Endothelial cell of umbilical vein (primary cell): ENCODE measurements around the gene DLD. TPM values are rescaled to one million over a fixed set of nuclear protein-coding genes. Genes with fewer than 3 reads are reported as not detected.

Experiments
- BruUV-seq: library from RNA; stranded (reverse); fragments of 400-500 nt; replicated peaks from 2 replicates; lab custom pipeline; 2021; lab: Mats Ljungman, UMichigan
- CTCF ChIA-PET: fragments of 300-600, 350-600 bp; sonication (Branson Sonifier 250); formaldehyde crosslinking; loops from one replicate; lab custom pipeline; 2021; ENCODE audit warnings: antibody characterized with exemption, inconsistent platforms; lab: Charles Lee
- POLR2A ChIA-PET: fragments of 300-600, 350-600 bp; sonication (Branson Sonifier 250); formaldehyde crosslinking; loops from one replicate; lab custom pipeline; 2021; ENCODE audit warnings: antibody characterized with exemption, inconsistent platforms; lab: Charles Lee
- DNase-seq: peaks from one replicate; pipeline ENCODE4 v3.0.0-alpha.2; 2011; ENCODE audit warnings: low read depth, low spot score
- FAIRE-seq: peaks from 2 replicates; lab custom pipeline; 2011; peaks lifted over from hg19 to GRCh38; lab: Jason Lieb, UNC
- H2AFZ ChIP-seq: 2 replicates; pipeline ENCODE4 v1.6.0; 2012; ENCODE audit warnings: low read depth, low read length, control low read depth, inconsistent platforms
- H3K27ac ChIP-seq: 2 replicates; pipeline ENCODE4 v1.5.1; 2011; ENCODE audit warnings: low read depth, mild to moderate bottlenecking, control low read depth, low read length, moderate library complexity; ENCODE audit not compliant: insufficient read depth
- H3K27me3 ChIP-seq, 2 experiments: 2 replicates each; pipeline versions ENCODE4 v1.6.0 to v1.6.1; 2011; ENCODE audit warnings: low read length in 2 of 2, mixed read lengths in 1 of 2; ENCODE audit not compliant: control insufficient read depth in 2 of 2, insufficient read depth in 2 of 2
- H3K36me3 ChIP-seq, 2 experiments: 2 replicates in 1 of 2; 3 replicates in 1 of 2; pipeline ENCODE4 v1.5.1; 2011; ENCODE audit warnings: low read length in 2 of 2, mild to moderate bottlenecking in 1 of 2, moderate library complexity in 1 of 2; ENCODE audit not compliant: control insufficient read depth in 2 of 2, insufficient read depth in 2 of 2; ENCODE audit errors: extremely low read depth in 1 of 2
- H3K4me1 ChIP-seq: 3 replicates; pipeline ENCODE4 v1.5.1; 2011; ENCODE audit warnings: mild to moderate bottlenecking, low read length; ENCODE audit not compliant: control insufficient read depth, insufficient read depth; ENCODE audit errors: extremely low read depth
- H3K4me2 ChIP-seq: 2 replicates; pipeline ENCODE4 v1.6.1; 2011; ENCODE audit warnings: low read length, control low read depth, mixed read lengths; ENCODE audit not compliant: insufficient read depth
- H3K4me3 ChIP-seq, 3 experiments: fragments of 200-600 bp in 1 of 3; sonication (generic), shearing (Covaris generic) in 1 of 3; replicated peaks in 1 of 3; 2 replicates each; pipeline ENCODE4 v1.5.1; 2011 to 2016; ENCODE audit warnings: control low read depth in 3 of 3, low read length in 3 of 3, mild to moderate bottlenecking in 2 of 3, inconsistent platforms in 1 of 3, low read depth in 1 of 3, moderate library complexity in 1 of 3; ENCODE audit not compliant: insufficient read depth in 1 of 3
- H3K79me2 ChIP-seq: 2 replicates; pipeline ENCODE4 v1.6.0; 2012; ENCODE audit warnings: low read length, inconsistent platforms; ENCODE audit not compliant: control insufficient read depth, insufficient read depth
- H3K9ac ChIP-seq: replicated peaks from 2 replicates; pipeline ENCODE3; 2011; ENCODE audit warnings: low read length, control low read depth; ENCODE audit not compliant: insufficient read depth; ENCODE audit errors: extremely low read depth
- H3K9me1 ChIP-seq: replicated peaks from 3 replicates; pipeline ENCODE4 v1.6.0; 2011; ENCODE audit warnings: mild to moderate bottlenecking, low read length; ENCODE audit not compliant: control insufficient read depth, insufficient read depth; ENCODE audit errors: extremely low read depth
- H3K9me3 ChIP-seq: replicated peaks from 2 replicates; pipeline ENCODE4 v1.5.1; 2012; ENCODE audit warnings: low read length, inconsistent platforms; ENCODE audit not compliant: control insufficient read depth, insufficient read depth
- H4K20me1 ChIP-seq: replicated peaks from 2 replicates; pipeline ENCODE3; 2011; ENCODE audit warnings: mild to moderate bottlenecking, low read length; ENCODE audit not compliant: control insufficient read depth, insufficient read depth; ENCODE audit errors: extremely low read depth
- CTCF ChIP-seq, 2 donors: IDR thresholded peaks; 1 replicate in 1 of 2; 2 replicates in 1 of 2; pipeline ENCODE4 v1.5.1; 2011; ENCODE audit warnings: low read length in 2 of 2, mild to moderate bottlenecking in 2 of 2, moderate library complexity in 2 of 2, control low read depth in 1 of 2, inconsistent platforms in 1 of 2, low read depth in 1 of 2; ENCODE audit not compliant: insufficient read depth in 1 of 2; ENCODE audit errors: extremely low read depth in 1 of 2
- EZH2 ChIP-seq: IDR thresholded peaks from 2 replicates; pipeline ENCODE4 v1.6.1; 2012; ENCODE audit warnings: borderline replicate concordance, low read depth, mild to moderate bottlenecking, moderate library complexity, low read length, inconsistent platforms; ENCODE audit not compliant: severe bottlenecking
- FOS ChIP-seq: IDR thresholded peaks from 2 replicates; pipeline ENCODE4 v1.6.1; 2011; ENCODE audit warnings: mild to moderate bottlenecking, low read length, moderate library complexity, borderline replicate concordance; ENCODE audit not compliant: insufficient read depth
- GATA2 ChIP-seq: IDR thresholded peaks from 2 replicates; pipeline ENCODE4 v1.7.0; 2011; ENCODE audit warnings: low read depth, mild to moderate bottlenecking, moderate library complexity, mixed read lengths, low read length; ENCODE audit not compliant: insufficient read length, insufficient read depth
- JUN ChIP-seq: IDR thresholded peaks from 2 replicates; pipeline ENCODE4 v1.6.1; 2011; ENCODE audit warnings: borderline replicate concordance, low read depth; ENCODE audit not compliant: insufficient read length, insufficient read depth
- MAX ChIP-seq: IDR thresholded peaks from 2 replicates; pipeline ENCODE4 v1.6.1; 2011; ENCODE audit not compliant: insufficient read depth, insufficient read length
- MYC ChIP-seq: IDR thresholded peaks from one replicate; pipeline ENCODE4 v1.6.1; 2011; ENCODE audit warnings: mild to moderate bottlenecking, low read depth, low read length
- POLR2A ChIP-seq: IDR thresholded peaks from 2 replicates; pipeline ENCODE4 v1.6.1; 2012; ENCODE audit warnings: low read depth, mild to moderate bottlenecking, control low read depth, low read length
- POLR2AphosphoS5 ChIP-seq: IDR thresholded peaks from 2 replicates; pipeline ENCODE4 v1.6.1; 2012; ENCODE audit warnings: low read depth, mild to moderate bottlenecking, control low read depth, low read length, moderate library complexity; ENCODE audit not compliant: insufficient read depth
- dilution Hi-C: fragments of 300-500 bp; cut with MboI; formaldehyde crosslinking; loops from one replicate; pipeline ENCODE4 v1.15.0; 2019; ENCODE audit warnings: low sequenced_read_pairs; ENCODE audit not compliant: extremely low pct_ligation_motif_present
- intact Hi-C: fragments of 100-400 bp; cut with micrococcal nuclease; formaldehyde crosslinking; loops from one replicate; pipeline ENCODE4 v1.10.0; 2022
- polyA plus RNA-seq, 4 experiments: library from polyadenylated mRNA; depleted of rRNA in 3 of 4; stranded (reverse) in 3 of 4; unstranded in 1 of 4; fragments of >200 nt; gene quantifications; 2 replicates each; pipeline versions ENCODE4 v1.2.1 to v1.2.3, GENCODE V29; 2011 to 2012; ENCODE audit warnings: missing spikeins in 1 of 4
- total RNA-seq: library from RNA; stranded (reverse); gene quantifications from 2 replicates; pipeline ENCODE4 v1.2.3, GENCODE V29; 2021

The DLD gene
- total and polyA plus RNA-seq, 2 donors (not counting 3 experiments of a cell fraction or from before 2014, with no cell fraction given), result 61.7 to 95.0 TPM

- no peaks in the 10 kb centered on the region for H3K27me3 ChIP-seq
- H3K9me3 ChIP-seq, result no peaks in the 10 kb centered on the region
- H3K9me1 ChIP-seq, result no peaks in the 10 kb centered on the region
- no peak overlapping the region for H3K27ac ChIP-seq
- H3K9ac ChIP-seq, result no peak overlapping the region
- H2AFZ ChIP-seq, result no peak overlapping the region
- ChIA-PET CTCF (interaction anchor here (1.7 kb wide), 1 partner anchor 193 kb away, joined by 5 read pairs; no protein-coding TSS in a partner anchor), POLR2A (interaction anchor here (0.6 kb wide), 1 partner anchor 56 kb away, joined by 3 read pairs; no protein-coding TSS in a partner anchor)
- TF ChIP-seq POLR2AphosphoS5, result no peak
- no peak for TF ChIP-seq FOS
- TF ChIP-seq MYC, result no peak
- TF ChIP-seq MAX, result no peak
- no peak for TF ChIP-seq POLR2A
- TF ChIP-seq EZH2, result no peak
- no peak for TF ChIP-seq JUN
- TF ChIP-seq CTCF (IDR thresholded peaks at IDR 0.05; ENCODE audit: extremely low read depth in 1 of 2, insufficient read depth in 1 of 2, low read depth in 1 of 2, low read length in 2 of 2), result no peak
- TF ChIP-seq GATA2, result no peak
- peaks cover 56% of the 10 kb centered on the region for H3K4me1 ChIP-seq
- intact Hi-C loops, result no loop called here
- H3K79me2 ChIP-seq, result peaks cover 21% of the 10 kb centered on the region
- no peak overlapping the region for H3K4me2 ChIP-seq
- BruUV-seq, result no TSS peak
- no peak for DNase-seq
- H3K4me3 ChIP-seq, result no peak overlapping the region
- dilution Hi-C loops, result no loop called here
- FAIRE-seq, result no peak
- peaks cover 42 to 58% of the 10 kb centered on the region in 2 experiments for H3K36me3 ChIP-seq
- no peaks in the 10 kb centered on the region for H4K20me1 ChIP-seq
Measured at GRCh38 chr7:107953265-107953923, 62.4 kb downstream of the DLD start.
